Panc1 (cell line): Measurements from ENCODE around the gene DLEU7. TPM values are rescaled to one million over a fixed set of nuclear protein-coding genes. Genes with fewer than 3 reads are reported as not detected.

Source experiments
- ATAC-seq: fragments of 200-7000 bp; cut with Tn5 transposase; 2 replicates; pipeline ENCODE4 v1.9.1; 2020; ENCODE audit warnings: mild to moderate bottlenecking, moderate library complexity
- BruUV-seq: library from RNA; stranded (reverse); fragments of 400-500 nt; replicated peaks from 2 replicates; lab custom pipeline; 2021; lab: Mats Ljungman, UMichigan
- CTCF ChIA-PET: fragments of 300-600 bp; sonication (Branson Sonifier 250); formaldehyde crosslinking; loops from one replicate; lab custom pipeline; 2022; ENCODE audit warnings: antibody characterized with exemption; lab: Charles Lee
- POLR2A ChIA-PET: fragments of 300-600 bp; sonication (Branson Sonifier 250); formaldehyde crosslinking; loops from one replicate; lab custom pipeline; 2022; ENCODE audit warnings: antibody characterized with exemption; lab: Charles Lee
- DNase-seq: peaks from one replicate; pipeline ENCODE4 v3.0.0-alpha.2; 2010; ENCODE audit warnings: low read depth, low spot score
- H3K27ac ChIP-seq: 2 replicates; pipeline ENCODE4 v1.5.1; 2011; ENCODE audit warnings: mild to moderate bottlenecking, low read length, inconsistent platforms
- H3K27me3 ChIP-seq: fragments of 200-500 bp; sonication (Bioruptor generic); 2 replicates; pipeline ENCODE4 v1.6.0; 2014; ENCODE audit warnings: low read length, inconsistent platforms; ENCODE audit not compliant: control insufficient read depth, insufficient read depth
- H3K36me3 ChIP-seq: fragments of 200-500 bp; sonication (Bioruptor generic); 2 replicates; pipeline ENCODE4 v1.5.1; 2014; ENCODE audit warnings: inconsistent platforms, mild to moderate bottlenecking, low read length, moderate library complexity; ENCODE audit not compliant: control insufficient read depth, insufficient read depth
- H3K4me1 ChIP-seq: 2 replicates; pipeline ENCODE4 v1.5.1; 2011; ENCODE audit warnings: inconsistent platforms, mild to moderate bottlenecking, low read length, moderate library complexity; ENCODE audit not compliant: control insufficient read depth, insufficient read depth
- H3K4me3 ChIP-seq, 2 experiments: 2 replicates each; pipeline ENCODE4 v1.5.1; 2011 to 2012; ENCODE audit warnings: low read depth in 2 of 2, low read length in 2 of 2, mild to moderate bottlenecking in 2 of 2, inconsistent platforms in 1 of 2, moderate library complexity in 1 of 2
- H3K9me3 ChIP-seq: fragments of 200-500 bp; sonication (Bioruptor generic); 2 replicates; pipeline ENCODE4 v1.5.1; 2014; ENCODE audit warnings: low read depth, mild to moderate bottlenecking, inconsistent platforms, low read length, moderate library complexity; ENCODE audit not compliant: control insufficient read depth, insufficient read depth
- POLR2AphosphoS5 ChIP-seq: IDR thresholded peaks from 2 replicates; pipeline ENCODE4 v1.6.1; 2012; ENCODE audit warnings: mild to moderate bottlenecking, low read depth, low read length, moderate library complexity
- SIN3A ChIP-seq: IDR thresholded peaks from 2 replicates; pipeline ENCODE4 v1.6.1; 2012; ENCODE audit warnings: low read depth, mild to moderate bottlenecking, low read length, moderate library complexity, borderline replicate concordance; ENCODE audit not compliant: insufficient read depth
- TCF7L2 ChIP-seq: IDR thresholded peaks from 2 replicates; pipeline ENCODE4 v1.6.1; 2011; ENCODE audit warnings: mild to moderate bottlenecking, low read depth, low read length, inconsistent platforms
- in situ Hi-C: cut with HindIII; loops from 2 replicates; pipeline ENCODE4 v1.10.0; 2016; ENCODE audit warnings: low sequenced_read_pairs, low pct_unique_long_range_greater_than_20kb
- intact Hi-C: fragments of 100-400 bp; cut with micrococcal nuclease; formaldehyde crosslinking; loops from one replicate; pipeline ENCODE4 v1.10.0; 2022; ENCODE audit not compliant: unreplicated experiment
- total RNA-seq: library from RNA; stranded (reverse); gene quantifications from one replicate; pipeline ENCODE4 v1.2.1, GENCODE V29; 2021; ENCODE audit not compliant: unreplicated experiment
- TF ChIP-seq, protein P1 (sequence below): fragments of 450-650 bp; IDR thresholded peaks from 2 replicates; pipeline ENCODE4 v1.5.1; 2017; ENCODE audit warnings: mild to moderate bottlenecking
- TF ChIP-seq, protein P2 (sequence below), 2 experiments: IDR thresholded peaks; 2 replicates each; pipeline ENCODE4 v1.6.1; 2011 to 2012; ENCODE audit warnings: low read depth in 2 of 2, control low read depth in 1 of 2, low read length in 1 of 2, mild to moderate bottlenecking in 1 of 2, moderate library complexity in 1 of 2; ENCODE audit not compliant: insufficient read depth in 1 of 2

Gene DLEU7
- total RNA-seq, 1 experiment from 2014 or later = not detected

DNA sequence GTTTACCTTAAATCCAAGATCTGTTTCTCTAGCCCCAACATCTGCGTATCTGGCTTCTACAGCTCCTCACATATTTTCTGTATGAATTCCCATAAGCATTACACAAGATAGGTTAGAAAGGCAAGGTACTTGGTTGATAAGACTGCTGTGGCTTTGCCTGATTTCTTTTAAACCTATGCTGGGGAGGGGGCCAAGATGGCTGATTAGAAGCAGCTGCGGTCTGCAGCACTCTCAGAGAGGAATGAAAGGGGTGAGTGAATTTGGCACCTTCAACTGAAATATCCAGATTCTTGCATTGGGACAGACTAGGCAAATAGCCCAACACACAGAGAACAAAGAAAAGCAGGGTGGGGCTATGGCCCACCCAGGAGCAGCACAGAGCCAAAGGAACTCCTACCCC, 12.2 kb upstream of the DLEU7 start:
- TF ChIP-seq, protein P1, sequence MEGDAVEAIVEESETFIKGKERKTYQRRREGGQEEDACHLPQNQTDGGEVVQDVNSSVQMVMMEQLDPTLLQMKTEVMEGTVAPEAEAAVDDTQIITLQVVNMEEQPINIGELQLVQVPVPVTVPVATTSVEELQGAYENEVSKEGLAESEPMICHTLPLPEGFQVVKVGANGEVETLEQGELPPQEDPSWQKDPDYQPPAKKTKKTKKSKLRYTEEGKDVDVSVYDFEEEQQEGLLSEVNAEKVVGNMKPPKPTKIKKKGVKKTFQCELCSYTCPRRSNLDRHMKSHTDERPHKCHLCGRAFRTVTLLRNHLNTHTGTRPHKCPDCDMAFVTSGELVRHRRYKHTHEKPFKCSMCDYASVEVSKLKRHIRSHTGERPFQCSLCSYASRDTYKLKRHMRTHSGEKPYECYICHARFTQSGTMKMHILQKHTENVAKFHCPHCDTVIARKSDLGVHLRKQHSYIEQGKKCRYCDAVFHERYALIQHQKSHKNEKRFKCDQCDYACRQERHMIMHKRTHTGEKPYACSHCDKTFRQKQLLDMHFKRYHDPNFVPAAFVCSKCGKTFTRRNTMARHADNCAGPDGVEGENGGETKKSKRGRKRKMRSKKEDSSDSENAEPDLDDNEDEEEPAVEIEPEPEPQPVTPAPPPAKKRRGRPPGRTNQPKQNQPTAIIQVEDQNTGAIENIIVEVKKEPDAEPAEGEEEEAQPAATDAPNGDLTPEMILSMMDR = no peak
- no peak for TF ChIP-seq TCF7L2
- TF ChIP-seq, protein P2, sequence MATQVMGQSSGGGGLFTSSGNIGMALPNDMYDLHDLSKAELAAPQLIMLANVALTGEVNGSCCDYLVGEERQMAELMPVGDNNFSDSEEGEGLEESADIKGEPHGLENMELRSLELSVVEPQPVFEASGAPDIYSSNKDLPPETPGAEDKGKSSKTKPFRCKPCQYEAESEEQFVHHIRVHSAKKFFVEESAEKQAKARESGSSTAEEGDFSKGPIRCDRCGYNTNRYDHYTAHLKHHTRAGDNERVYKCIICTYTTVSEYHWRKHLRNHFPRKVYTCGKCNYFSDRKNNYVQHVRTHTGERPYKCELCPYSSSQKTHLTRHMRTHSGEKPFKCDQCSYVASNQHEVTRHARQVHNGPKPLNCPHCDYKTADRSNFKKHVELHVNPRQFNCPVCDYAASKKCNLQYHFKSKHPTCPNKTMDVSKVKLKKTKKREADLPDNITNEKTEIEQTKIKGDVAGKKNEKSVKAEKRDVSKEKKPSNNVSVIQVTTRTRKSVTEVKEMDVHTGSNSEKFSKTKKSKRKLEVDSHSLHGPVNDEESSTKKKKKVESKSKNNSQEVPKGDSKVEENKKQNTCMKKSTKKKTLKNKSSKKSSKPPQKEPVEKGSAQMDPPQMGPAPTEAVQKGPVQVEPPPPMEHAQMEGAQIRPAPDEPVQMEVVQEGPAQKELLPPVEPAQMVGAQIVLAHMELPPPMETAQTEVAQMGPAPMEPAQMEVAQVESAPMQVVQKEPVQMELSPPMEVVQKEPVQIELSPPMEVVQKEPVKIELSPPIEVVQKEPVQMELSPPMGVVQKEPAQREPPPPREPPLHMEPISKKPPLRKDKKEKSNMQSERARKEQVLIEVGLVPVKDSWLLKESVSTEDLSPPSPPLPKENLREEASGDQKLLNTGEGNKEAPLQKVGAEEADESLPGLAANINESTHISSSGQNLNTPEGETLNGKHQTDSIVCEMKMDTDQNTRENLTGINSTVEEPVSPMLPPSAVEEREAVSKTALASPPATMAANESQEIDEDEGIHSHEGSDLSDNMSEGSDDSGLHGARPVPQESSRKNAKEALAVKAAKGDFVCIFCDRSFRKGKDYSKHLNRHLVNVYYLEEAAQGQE (IDR thresholded peaks at IDR 0.05; ENCODE audit: insufficient read depth in 1 of 2, low read depth in 2 of 2, low read length in 1 of 2) = no peak
- no peak for TF ChIP-seq SIN3A
- no peak overlapping the region for H3K27ac ChIP-seq
- no peaks in the 10 kb centered on the region for H3K4me1 ChIP-seq
- ChIA-PET POLR2A (no interaction called here), CTCF (no interaction called here)
- intact Hi-C loops (no loop called here), in situ Hi-C loops (no loop called here)
- no peaks in the 10 kb centered on the region; the same call in 1 of the 2 replicates for H3K27me3 ChIP-seq
- DNase-seq (no peak), ATAC-seq (no peak)
- no peaks in the 10 kb centered on the region for H3K36me3 ChIP-seq
- H3K4me3 ChIP-seq = no peak overlapping the region
- no TSS peak for BruUV-seq
- no peaks in the 10 kb centered on the region for H3K9me3 ChIP-seq

- POLR2A ChIA-PET = no interaction called here
- Histone ChIP-seq H3K4me3 (no peak overlapping the region), H3K36me3 (no peaks in the 10 kb centered on the region), H3K9me3 (no peaks in the 10 kb centered on the region), H3K4me1 (no peaks in the 10 kb centered on the region), H3K27ac (no peak overlapping the region), H3K27me3 (no peaks in the 10 kb centered on the region; the same call in 1 of the 2 replicates)
- BruUV-seq = no TSS peak
- intact Hi-C loops (no loop called here), in situ Hi-C loops (no loop called here)
- TF ChIP-seq, protein P2 (IDR thresholded peaks at IDR 0.05; ENCODE audit: insufficient read depth in 1 of 2, low read depth in 2 of 2, low read length in 1 of 2) = no peak
- TF ChIP-seq, protein P1 = no peak
- TF ChIP-seq POLR2AphosphoS5 (no peak), TCF7L2 (no peak), SIN3A (no peak)
- DNase-seq (no peak), ATAC-seq (no peak)
- CTCF ChIA-PET = no interaction called here
Observed at GRCh38 chr13:50850445-50850844, 7.0 kb upstream of the DLEU7 start.
